ENCODE data around the gene PIP5K1C.

- no peak for TF ChIP-seq POLR2A (IDR thresholded peaks at IDR 0.05; ENCODE audit: low read depth)
- TF ChIP-seq EP300 (IDR thresholded peaks at IDR 0.05) = no peak
- no peak for TF ChIP-seq CTCF (IDR thresholded peaks at IDR 0.05)
- TF ChIP-seq POLR2AphosphoS5 (IDR thresholded peaks at IDR 0.05) = no peak
These were observed 84.6 kb downstream of the PIP5K1C start for GRCh38 chr19:3615524-3616135.
